ENCODE data around the gene ZNF385D. TPM values are rescaled to one million over a fixed set of nuclear protein-coding genes. Genes with fewer than 3 reads are reported as not detected.
A peak's percentile ranks its signal among the peaks of the same experiment; 100 is the strongest.

Gene ZNF385D
- total RNA-seq: 13.5 TPM

GRCh38 chr3:21750831-21751391 lies at the start of gene ZNF385D:
Gene ZNF385D, minus strand, starts transcription at chr3:21751210. Its CDS starts 294 bp downstream, at chr3:21750916.
- Histone ChIP-seq H3K4me1 (peaks cover 14% of the 10 kb centered on the region), H3K9me3 (no peaks in the 10 kb centered on the region), H3K27ac (peak within 1 kb of the TSS; percentile 74), H3K27me3 (no peaks in the 10 kb centered on the region), H3K4me3 (peak within 1 kb of the TSS; percentile 50 to 64), H3K36me3 (no peaks in the 10 kb centered on the region)
- intact Hi-C loops (cut with DNase I): loop anchor here (10.0 kb wide), 1 partner anchor 144 kb away; no protein-coding TSS in a partner anchor
- DNase-seq (ENCODE audit: extremely low spot score in 2 of 2): peak in 1 of 2 donors; percentile 90
- TF ChIP-seq POLR2AphosphoS5 (IDR thresholded peaks at IDR 0.05; ENCODE audit: insufficient read depth in 1 of 2, low read depth in 1 of 2) (peak in 1 of 2 donors; percentile 56), POLR2A (IDR thresholded peaks at IDR 0.05) (peak in 1 of 2 donors; percentile 10)
- TF ChIP-seq, protein P1, sequence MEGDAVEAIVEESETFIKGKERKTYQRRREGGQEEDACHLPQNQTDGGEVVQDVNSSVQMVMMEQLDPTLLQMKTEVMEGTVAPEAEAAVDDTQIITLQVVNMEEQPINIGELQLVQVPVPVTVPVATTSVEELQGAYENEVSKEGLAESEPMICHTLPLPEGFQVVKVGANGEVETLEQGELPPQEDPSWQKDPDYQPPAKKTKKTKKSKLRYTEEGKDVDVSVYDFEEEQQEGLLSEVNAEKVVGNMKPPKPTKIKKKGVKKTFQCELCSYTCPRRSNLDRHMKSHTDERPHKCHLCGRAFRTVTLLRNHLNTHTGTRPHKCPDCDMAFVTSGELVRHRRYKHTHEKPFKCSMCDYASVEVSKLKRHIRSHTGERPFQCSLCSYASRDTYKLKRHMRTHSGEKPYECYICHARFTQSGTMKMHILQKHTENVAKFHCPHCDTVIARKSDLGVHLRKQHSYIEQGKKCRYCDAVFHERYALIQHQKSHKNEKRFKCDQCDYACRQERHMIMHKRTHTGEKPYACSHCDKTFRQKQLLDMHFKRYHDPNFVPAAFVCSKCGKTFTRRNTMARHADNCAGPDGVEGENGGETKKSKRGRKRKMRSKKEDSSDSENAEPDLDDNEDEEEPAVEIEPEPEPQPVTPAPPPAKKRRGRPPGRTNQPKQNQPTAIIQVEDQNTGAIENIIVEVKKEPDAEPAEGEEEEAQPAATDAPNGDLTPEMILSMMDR (IDR thresholded peaks at IDR 0.05): no peak

DNA sequence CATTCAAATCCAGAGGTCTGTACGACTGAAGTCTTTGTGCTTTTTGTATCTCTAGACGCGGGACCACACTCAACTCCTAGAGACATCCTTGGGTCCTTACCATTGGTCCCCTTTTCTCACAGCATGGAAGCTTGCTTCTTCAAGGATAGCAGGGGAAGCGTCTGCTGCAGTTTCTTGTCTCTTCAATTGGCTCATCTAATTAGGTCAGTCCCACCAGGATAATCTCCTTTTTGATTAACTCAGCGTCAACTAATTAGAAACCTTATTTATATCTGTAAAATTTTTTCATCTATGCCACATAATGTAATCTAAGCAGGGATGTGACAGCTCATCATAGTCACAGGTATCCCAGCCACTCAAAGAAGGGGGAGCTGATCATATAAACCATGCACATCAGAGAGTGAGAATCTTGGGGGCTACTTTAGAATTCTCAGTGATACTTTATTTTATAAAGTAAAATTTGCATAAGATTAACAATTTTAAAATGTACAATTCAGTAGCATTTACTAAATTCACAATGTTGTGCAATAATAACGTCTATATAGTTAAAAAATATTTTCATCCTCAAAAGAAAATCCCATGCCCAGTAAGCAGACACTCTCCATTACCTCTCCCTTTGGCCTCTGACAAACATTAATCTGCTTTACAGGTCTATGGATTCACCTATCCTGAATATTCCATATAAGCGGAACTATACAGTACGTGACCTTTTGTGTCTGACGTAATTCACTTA lies 47.5 kb upstream of the ZNF385D start:
- no peaks in the 10 kb centered on the region for H3K27me3 ChIP-seq
- no peak for TF ChIP-seq POLR2AphosphoS5 (IDR thresholded peaks at IDR 0.05; ENCODE audit: insufficient read depth in 1 of 2, low read depth in 1 of 2)
- TF ChIP-seq, protein P1 (IDR thresholded peaks at IDR 0.05): no peak
- no peak for TF ChIP-seq POLR2A (IDR thresholded peaks at IDR 0.05)
- no peaks in the 10 kb centered on the region for H3K9me3 ChIP-seq
- peaks cover 10% of the 10 kb centered on the region for H3K4me1 ChIP-seq
- intact Hi-C loops (cut with DNase I): no loop called here
- no peak overlapping the region for H3K27ac ChIP-seq
- H3K4me3 ChIP-seq: no peak overlapping the region
- H3K36me3 ChIP-seq: no peaks in the 10 kb centered on the region
- DNase-seq (ENCODE audit: extremely low spot score in 2 of 2): no peak

DNA sequence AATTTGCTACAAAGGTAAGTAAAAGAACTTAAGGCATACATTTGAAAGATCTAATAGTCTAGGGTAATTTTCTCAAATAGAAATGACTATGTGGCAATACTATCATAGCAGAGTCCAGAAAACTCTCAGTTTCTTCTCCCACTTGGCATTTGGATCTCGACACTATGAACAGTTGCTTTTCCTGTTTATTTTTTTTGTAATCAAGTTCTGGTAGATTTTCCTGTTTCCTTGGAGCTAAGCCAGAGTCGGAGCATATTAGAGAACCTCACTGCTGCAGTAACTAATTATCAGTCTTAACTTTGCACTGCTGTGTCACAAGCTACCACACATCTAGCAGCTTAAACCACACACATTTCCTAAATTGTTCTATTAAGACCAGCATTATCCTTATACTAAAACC lies 44.9 kb upstream of the ZNF385D start:
- DNase-seq (ENCODE audit: extremely low spot score in 2 of 2): no peak
- H3K4me3 ChIP-seq: no peak overlapping the region
- no peaks in the 10 kb centered on the region for H3K27me3 ChIP-seq
- no peaks in the 10 kb centered on the region for H3K9me3 ChIP-seq
- TF ChIP-seq, protein P1 (IDR thresholded peaks at IDR 0.05): no peak
- TF ChIP-seq POLR2AphosphoS5 (IDR thresholded peaks at IDR 0.05; ENCODE audit: insufficient read depth in 1 of 2, low read depth in 1 of 2) (no peak), POLR2A (IDR thresholded peaks at IDR 0.05) (no peak)
- no peaks in the 10 kb centered on the region for H3K36me3 ChIP-seq
- peaks cover 10% of the 10 kb centered on the region for H3K4me1 ChIP-seq
- no peak overlapping the region for H3K27ac ChIP-seq
- intact Hi-C loops (cut with DNase I): no loop called here

DNA sequence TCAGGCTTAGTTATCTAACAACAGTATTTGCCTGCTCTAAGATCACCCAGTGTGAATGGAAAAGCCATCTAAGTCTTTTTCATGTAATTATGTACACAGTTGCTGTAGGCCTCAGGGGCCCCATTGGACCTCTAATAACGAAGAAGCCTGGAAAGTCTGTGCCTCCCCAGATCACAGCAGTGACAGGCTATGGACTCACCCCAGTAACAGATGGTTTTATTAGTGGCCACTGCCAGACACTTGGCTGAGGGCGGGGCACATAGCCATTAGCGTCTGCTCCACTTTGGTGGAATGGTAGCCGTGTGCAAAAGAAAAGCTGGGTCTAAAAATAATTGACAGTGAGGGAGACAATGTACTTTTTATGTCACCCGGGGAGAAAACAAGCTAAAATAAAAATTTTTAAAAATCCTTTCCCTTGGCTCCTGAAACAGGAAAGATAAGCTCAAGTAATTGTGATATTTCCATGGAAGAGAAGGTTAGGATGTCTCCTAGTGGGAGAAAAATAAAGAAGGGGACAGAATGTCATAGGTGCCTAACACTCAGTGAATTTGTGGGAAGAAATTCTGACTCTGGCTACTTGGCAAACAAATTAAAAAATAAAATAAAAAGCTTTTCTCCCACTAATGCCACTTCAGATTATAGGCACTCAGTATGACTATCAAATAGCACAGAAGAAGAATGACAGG lies 44.3 kb upstream of the ZNF385D start:
- Histone ChIP-seq H3K36me3 (no peaks in the 10 kb centered on the region), H3K27ac (no peak overlapping the region), H3K9me3 (no peaks in the 10 kb centered on the region), H3K4me1 (peaks cover 10% of the 10 kb centered on the region), H3K27me3 (no peaks in the 10 kb centered on the region), H3K4me3 (no peak overlapping the region)
- intact Hi-C loops (cut with DNase I): no loop called here
- TF ChIP-seq POLR2A (IDR thresholded peaks at IDR 0.05) (no peak), POLR2AphosphoS5 (IDR thresholded peaks at IDR 0.05; ENCODE audit: insufficient read depth in 1 of 2, low read depth in 1 of 2) (no peak)
- TF ChIP-seq, protein P1 (IDR thresholded peaks at IDR 0.05): no peak
- DNase-seq (ENCODE audit: extremely low spot score in 2 of 2): no peak
